HG03196 (cell line): ENCODE data around the gene CARMIL3.
A peak's percentile ranks its signal among the peaks of the same experiment; 100 is the strongest.
"Not testable (repeated sequence)": the region's sequence is repeated elsewhere in the genome, so short reads cannot be mapped to it uniquely, and the experiment has no call there.

ENCODE experiments used
- ATAC-seq: cut with Tn5 transposase; IDR thresholded peaks from one replicate; pipeline ENCODE4 v1.9.1; 2021; ENCODE audit not compliant: unreplicated experiment

CARMIL3 gene

DNA sequence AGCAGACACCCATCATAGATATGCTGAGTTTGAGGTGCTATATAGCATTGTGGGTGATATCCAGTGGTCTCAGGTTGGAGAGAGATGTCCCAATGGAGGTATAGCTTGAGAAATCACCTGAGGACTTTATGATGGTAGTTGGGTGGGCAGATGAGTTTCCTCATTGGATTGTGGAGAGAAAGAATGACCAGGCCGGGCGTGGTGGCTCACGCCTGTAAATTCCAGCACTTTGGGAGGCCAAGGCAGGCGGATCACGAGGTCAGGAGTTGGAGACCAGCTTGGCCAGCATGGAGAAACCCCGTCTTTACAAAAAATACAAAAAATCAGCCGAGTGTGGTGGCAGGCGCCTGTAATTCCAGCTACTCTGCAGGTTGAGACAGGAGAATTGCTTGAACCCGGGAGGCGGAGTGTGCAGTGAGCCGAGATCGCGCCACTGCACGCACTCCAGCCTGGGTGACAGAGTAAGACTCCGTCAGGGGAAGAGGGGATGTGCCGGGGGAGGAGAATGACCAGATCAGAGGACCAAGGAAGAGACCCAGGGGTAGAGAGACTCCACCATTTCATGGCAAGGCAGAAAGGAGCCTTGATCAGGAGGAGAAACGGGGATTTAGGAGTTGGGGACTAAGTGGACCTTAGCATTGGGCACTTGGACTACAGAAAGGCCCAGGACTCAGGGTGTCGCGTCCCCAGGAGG is 41.5 kb downstream of the CARMIL3 start:
- no peak for ATAC-seq

DNA sequence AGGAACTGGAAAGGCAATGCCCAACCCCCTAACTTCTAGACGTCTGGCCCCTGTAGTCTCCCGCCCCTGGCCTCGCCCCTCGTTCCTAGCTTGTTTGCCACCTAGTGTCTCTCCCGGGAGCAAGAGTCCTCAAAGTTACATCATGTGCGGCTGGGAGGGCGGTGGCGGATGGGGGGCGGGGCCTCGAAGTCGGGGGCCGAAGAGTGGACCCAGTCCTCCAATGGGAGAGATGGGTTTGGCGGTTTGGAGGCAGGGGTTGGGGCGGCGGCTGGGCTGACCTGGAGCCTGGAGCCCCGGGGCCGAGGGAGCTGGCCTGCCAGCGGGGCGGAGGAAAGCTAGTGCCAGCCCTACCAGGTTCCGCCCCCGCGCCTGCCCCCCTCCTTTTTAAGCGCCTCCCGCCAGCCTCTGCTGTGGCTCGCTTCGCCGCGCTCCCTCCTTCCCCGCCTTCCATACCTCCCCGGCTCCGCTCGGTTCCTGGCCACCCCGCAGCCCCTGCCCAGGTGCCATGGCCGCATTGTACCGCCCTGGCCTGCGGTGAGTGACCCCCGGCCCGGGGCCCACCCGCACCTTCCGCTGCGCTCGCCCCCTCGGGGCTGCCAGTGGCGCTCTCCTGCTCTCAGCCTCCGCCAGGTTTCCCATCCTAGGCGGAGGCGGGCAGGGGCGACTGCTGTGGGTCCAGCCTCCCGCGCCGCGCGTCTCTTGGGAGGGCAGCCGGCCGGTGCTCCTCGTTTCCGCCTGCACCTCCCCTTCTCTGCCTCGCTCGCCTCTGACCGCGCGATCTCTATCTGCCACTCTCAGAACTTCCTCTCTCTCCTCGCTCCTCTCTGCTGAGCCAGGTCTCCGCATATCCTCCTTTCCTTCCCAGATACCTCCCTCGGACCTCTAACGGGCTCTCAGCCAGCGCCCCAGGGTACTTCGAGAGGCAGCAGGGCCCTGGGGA is 42.4 kb downstream of the CARMIL3 start, which contains the start of gene PCK2:
Gene PCK2 (plus strand): TSS at position 411 of the 940 bp plus-strand sequence. CDS start 95 bp downstream, at position 506.
- ATAC-seq: peak; percentile 51

DNA sequence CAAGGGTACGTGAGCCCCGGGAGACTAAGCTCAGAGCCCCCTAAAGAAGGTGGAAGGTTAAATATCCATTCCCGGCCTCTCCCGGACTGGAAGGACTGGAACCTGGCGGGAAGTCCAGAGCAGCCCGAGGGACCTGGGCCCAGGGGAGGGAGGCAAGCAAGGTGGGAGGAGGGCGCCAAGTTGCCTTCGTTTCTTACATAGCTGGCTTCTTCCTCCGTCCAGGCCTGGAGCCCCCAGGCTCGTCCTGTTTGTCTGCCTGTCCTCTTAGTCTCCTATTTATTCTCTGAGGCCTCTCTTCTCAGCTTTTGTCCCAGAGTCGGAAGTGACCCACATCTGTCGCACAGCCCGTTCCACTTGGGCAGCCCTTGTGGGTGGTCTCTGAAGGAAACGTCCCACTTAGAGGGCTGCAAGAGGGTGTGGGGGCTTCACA is 43.0 kb downstream of the CARMIL3 start:
- ATAC-seq: no peak

DNA sequence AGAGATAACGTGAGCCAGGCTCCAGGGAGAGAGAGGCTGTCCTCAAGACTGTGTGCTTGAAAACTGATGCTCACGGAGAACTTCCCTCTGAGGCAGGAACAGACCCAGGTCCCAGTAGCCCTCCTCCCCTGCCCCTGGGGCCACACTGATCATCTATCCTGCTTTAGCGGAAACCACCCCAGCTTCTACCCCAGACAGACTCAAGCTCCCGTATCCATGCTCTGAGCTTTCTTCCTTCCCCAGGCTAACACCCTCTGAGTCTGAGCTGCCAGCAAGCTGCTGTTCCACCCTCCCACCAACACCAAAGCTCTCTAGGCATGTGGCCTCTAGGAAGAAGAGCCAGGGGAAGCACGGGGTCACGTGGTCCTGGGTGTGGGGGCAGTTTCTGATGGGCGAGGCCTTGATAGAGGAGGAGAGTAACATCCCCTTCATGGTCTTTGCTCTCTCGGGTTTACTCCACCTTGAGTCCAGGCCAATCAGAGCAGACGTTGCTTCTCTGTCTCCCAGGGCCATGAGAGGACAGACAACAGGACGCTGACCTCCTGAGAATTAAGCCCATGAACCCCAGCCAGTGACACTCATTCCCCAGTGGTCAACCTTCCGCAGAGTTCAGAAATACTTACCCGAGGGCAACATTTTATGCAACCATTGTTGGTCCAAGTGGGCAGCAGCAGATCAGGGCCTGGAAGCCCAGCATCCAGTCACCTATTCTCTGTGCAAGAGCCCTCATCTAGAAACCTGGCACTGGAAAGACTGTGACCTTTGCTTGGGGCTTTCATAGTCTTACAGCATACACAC is 43.7 kb downstream of the CARMIL3 start:
- ATAC-seq: peak; percentile 61

DNA sequence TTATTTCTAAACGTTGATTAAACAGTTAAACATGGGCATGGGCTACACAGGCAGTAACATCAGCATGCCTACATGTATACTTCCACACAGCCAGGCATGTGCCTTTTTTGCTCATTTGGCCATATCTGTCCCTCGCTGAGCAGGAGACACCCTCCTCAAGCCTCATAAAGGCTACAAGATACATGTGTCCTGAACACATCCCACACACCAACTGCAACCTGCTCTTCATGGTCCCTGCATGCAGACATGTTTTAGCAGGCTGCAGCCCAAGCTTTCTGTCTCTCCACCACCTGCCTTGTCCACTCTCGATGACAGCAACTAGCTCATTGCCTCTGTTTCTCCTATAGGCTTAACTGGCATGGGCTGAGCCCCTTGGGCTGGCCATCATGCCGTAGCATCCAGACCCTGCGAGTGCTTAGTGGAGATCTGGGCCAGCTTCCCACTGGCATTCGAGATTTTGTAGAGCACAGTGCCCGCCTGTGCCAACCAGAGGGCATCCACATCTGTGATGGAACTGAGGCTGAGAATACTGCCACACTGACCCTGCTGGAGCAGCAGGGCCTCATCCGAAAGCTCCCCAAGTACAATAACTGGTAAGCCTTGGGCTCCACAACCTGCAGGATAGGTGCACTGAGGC is 44.9 kb downstream of the CARMIL3 start:
- no peak for ATAC-seq

DNA sequence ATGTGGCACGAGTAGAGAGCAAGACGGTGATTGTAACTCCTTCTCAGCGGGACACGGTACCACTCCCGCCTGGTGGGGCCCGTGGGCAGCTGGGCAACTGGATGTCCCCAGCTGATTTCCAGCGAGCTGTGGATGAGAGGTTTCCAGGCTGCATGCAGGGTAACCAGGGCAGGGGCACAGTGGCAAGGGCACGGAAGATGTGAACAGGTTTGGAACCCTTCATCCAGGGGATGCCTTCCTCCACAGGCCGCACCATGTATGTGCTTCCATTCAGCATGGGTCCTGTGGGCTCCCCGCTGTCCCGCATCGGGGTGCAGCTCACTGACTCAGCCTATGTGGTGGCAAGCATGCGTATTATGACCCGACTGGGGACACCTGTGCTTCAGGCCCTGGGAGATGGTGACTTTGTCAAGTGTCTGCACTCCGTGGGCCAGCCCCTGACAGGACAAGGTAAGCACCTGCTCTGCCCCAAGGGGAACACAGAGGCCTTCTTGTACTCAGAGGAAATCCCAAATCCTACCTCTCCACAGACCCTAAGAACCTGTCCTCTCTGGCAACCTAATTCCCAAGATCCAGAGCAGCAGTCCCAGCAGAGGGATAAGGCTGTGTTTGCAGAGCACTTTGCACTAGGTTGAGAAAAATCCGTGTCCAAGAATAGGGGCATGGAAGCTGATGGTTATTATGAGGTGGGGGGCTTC is 46.6 kb downstream of the CARMIL3 start:
- ATAC-seq: no peak

DNA sequence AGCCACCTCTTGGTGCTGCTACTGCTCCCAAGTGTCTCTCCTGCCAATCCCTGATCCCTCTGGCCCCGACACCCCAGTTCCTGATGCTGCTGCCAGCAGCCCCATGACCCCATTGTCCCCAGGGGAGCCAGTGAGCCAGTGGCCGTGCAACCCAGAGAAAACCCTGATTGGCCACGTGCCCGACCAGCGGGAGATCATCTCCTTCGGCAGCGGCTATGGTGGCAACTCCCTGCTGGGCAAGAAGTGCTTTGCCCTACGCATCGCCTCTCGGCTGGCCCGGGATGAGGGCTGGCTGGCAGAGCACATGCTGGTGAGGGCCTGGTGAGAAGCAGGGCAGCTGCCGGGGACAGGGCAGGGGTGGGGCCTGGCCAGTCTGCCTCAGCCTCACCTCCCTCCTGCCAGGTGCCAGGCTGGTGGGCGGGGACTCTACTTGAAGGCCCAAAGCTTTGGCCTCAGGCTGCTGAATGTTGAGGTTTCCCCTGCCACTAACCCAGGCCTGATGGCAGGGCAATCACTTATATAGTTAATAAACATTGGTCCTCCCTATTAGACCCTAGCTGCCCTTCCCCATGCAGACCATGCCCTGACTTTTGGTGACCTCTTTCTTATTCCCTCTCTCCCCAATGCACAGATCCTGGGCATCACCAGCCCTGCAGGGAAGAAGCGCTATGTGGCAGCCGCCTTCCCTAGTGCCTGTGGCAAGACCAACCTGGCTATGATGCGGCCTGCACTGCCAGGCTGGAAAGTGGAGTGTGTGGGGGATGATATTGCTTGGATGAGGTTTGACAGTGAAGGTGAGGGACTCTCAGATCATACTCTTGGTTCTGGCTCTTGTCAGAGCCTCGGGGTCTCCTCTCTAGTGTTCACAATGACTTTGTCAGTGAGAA is 47.4 kb downstream of the CARMIL3 start:
- ATAC-seq: no peak

DNA sequence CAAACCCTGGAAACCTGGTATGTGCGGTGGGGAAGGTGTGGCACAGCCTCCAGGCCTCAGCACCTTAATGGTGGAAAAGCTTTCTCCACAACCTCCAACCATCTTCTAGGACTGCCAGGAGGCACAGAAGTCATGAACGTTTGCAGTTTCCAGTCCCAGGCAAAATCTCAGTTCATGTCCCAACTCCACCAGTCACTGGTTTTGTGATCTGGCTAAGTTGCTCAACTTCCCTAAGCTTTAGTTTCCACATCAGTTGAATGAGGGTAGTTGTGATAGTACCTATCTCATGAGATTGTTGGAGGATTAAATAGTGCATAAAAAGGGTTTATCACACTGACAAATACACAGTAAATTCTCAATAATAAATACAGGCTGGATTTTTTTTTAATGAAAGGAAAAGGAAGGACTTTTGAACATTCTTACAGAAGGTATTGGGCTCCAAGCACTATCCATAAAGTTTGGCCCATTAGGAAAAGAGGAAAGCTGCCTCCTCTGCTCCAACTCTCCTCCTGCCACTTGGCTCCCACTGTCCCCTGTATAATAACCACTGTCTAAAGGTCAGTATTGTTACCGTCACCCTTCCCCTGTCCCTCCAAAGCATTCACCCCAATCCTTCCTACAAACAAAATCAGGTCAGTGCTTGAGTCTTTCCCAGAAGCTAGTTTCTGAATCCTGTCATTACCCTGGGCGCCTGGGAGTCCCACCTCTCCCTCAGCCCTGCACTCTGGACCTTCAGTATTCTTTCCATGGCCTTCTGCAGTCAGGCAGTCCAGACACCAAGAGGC is 48.6 kb downstream of the CARMIL3 start:
- ATAC-seq: no peak

DNA sequence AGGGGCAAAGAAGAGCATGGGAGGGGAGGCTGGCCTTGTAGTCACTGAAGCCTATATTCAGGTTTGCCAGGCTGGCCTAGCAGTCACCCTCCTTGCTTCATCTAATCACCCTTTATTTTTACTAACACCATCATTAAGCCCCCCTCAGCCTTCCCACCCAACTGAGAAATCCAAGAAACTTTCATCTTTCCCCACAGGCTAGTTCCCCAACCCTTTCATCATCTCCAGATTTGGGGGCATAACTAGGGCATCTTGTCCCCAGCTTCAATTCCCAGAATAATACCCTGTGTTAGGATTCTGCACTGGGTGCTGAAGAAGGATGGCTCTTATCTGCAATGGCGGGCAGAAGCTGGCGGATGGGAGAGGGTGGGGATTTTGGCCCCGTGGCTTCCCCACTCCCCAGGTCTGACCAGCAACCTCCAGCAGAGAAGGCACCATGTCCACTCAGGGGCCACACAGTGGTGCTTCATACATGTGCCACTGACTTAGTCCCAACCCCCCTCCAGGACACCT is 49.2 kb downstream of the CARMIL3 start:
- no peak for ATAC-seq

DNA sequence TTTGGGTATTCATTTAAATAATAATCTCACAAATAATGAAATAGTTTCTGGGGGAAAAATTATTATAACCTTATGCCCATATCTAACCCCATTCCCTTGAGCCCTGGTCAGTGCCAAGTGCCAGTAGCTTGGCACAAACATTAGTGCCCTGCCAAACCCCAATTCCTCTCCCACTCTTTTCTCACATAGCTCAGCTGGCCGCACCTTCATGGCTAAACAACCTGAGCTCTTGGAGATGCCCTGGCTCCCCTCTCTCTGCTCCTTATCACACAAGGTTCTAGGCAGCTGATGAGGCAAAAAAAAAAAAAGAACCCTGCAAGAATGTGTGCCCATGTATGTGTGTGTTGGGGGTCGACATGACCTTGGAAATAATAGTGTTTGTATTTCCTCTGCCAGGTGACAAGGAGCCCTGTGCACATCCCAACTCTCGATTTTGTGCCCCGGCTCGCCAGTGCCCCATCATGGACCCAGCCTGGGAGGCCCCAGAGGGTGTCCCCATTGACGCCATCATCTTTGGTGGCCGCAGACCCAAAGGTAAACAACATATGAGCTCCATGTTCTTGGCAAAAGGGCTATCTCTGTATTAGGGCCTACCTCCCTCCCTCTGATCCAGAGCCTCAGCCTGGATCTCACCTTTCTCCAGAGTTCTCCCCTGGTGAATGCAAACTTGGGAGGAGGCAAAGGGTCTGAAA is 50.7 kb downstream of the CARMIL3 start:
- no peak for ATAC-seq

DNA sequence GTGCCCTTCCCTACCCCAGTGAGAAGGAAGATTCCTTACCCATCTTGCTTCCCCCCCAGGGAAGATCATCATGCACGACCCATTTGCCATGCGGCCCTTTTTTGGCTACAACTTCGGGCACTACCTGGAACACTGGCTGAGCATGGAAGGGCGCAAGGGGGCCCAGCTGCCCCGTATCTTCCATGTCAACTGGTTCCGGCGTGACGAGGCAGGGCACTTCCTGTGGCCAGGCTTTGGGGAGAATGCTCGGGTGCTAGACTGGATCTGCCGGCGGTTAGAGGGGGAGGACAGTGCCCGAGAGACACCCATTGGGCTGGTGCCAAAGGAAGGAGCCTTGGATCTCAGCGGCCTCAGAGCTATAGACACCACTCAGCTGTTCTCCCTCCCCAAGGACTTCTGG is 51.6 kb downstream of the CARMIL3 start:
- no peak for ATAC-seq

DNA sequence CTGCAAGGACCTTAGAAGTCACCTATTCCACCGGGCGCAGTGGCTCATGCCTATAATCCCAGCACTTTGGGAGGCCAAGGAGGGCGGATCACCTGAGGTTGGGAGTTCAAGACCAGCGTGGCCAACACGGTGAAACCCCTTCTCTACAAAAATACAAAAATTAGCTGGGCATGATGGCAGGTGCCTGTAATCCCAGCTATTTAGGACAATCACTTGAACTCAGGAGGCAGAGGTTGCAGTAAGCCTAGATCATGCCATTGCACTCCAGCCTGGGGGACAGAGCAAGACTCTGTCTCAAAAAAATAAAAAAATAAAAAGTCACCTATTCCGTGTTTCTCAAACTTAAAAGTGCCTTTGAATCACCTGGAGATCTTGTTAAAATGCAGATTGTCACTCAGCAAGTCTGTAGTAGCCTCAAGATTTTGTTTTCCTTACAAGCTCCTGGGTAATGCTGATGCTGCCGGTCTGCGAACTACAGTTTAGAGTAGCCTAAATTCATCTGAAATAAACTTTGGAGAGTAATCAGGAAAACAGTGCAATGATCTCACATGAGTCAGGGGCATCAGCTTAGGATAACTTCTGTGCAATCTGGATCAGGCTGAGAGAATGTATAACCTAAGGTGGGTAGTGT is 53.9 kb downstream of the CARMIL3 start:
- not testable (repeated sequence) for ATAC-seq

DNA sequence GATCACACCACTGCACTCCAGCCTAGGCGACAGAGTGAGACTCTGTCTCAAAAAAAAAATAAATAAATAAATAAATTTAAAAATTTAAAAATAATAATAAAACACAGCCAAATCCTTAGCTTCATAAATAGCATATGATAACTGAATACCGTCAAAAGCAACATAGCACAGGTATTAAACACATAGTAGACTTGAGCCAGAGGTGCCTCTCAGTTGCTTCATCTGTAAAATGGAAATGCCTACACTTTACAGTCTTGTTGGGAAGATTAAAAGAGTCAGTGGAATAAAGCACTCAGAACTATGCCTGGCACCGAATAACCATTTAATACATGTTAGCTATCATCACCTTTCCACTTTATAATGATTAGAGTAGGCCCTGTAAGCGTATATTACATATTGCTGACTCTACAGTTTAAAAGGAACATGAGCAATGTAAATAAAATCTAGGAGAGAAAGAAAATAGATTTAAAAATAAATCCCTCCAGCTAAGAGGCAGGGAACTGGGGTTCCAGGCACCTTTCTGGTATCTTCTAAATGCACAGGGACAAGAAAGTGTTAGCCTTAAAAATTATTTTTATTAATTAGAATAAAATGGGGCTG is 55.0 kb downstream of the CARMIL3 start:
- ATAC-seq: no peak

DNA sequence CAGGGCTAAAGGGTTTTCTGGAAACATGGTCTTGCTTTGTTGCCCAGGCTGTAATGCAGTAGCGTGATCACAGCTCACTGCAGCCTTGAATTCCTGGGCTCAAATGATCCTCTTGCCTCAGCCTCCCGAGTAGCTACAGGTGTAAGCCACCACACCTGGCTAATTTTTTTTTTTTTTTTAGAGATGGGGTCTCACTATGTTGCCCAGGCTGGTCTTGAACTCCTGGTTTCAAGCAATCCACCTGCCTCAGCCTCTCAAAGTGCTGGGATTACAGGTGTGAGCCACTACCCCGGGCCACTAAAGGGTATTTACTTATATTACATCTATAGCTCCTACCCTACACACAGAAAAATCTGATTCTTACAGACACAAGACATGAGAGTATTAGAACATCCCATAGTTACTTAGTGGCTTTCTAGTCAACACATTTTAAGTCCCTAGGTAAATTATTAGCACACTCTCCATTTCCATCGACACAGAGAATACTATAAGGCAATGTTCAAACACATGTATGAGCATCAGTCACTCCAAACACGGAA is 56.6 kb downstream of the CARMIL3 start:
- ATAC-seq: no peak

DNA sequence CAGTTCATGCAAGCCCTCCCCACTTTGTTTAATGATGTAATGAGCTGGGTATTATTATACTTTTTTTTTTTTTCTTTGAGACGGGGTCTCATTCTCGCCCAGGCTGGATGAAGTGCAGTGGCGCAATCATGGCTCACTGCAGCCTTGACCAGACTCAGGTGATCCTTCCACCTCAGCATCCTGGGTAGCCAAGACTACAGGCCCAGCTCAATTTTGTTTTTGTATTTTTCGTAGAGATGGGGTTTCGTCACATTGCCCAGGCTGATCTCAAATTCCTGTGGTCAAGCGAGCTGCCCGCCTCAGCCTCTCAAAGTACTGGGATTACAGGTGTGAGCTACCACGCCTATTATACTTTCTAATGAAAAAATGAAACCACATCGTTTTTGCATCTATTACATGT is 58.3 kb downstream of the CARMIL3 start:
- no peak for ATAC-seq

DNA sequence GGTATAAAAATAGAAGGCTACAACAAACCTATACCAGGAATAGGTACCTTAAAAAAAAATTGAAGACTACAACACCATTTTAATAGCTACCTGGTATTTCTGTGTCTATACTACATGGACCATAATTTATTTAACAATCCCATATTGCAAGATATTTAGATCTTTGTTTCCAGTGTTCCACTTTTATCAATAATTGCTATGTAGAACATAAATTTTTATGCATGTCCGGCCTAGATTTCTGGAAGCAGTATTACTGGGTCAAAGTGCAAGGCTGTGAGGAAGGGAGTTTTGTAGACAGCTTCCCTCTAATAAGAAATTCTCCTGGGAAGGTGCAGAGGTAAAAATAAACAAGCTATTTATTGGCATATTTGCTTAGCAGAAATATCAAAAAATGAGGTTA is 58.7 kb downstream of the CARMIL3 start:
- no peak for ATAC-seq
